HCT116 (cell line): ENCODE results near the gene SLC45A2.

Experiments
- CTCF ChIP-seq, 3 experiments: fragments of 200-600 bp in 1 of 3; sonication (generic) in 1 of 3; IDR thresholded peaks in 2 of 3; conservative IDR thresholded peaks in 1 of 3; 2 replicates each; pipeline ENCODE4 v1.5.1; 2012 to 2017; ENCODE audit warnings: low read depth in 2 of 3, low read length in 2 of 3, antibody characterized with exemption in 1 of 3, borderline replicate concordance in 1 of 3, control low read depth in 1 of 3, mild to moderate bottlenecking in 1 of 3, mixed read lengths in 1 of 3, mixed run types in 1 of 3, moderate library complexity in 1 of 3; ENCODE audit not compliant: insufficient read depth in 1 of 3
- EZH2 ChIP-seq: fragments of 200-600 bp; sonication (generic); IDR thresholded peaks from 2 replicates; pipeline ENCODE4 v1.6.1; 2017; ENCODE audit warnings: antibody characterized with exemption, mixed run types

GRCh38 chr5:34007621-34008600, 23.4 kb upstream of the SLC45A2 start, which contains the start of gene AMACR:
- no peak for TF ChIP-seq CTCF (IDR thresholded peaks at IDR 0.05 in 2 of 3, conservative IDR thresholded peaks at IDR 0.05 in 1 of 3; ENCODE audit: borderline replicate concordance in 1 of 3, insufficient read depth in 1 of 3, low read depth in 2 of 3, low read length in 2 of 3)
- no peak for TF ChIP-seq EZH2
